ENCODE data around the gene SH2B2.

- TF ChIP-seq CTCF (IDR thresholded peaks at IDR 0.05) (no peak), POLR2AphosphoS5 (IDR thresholded peaks at IDR 0.05) (no peak), POLR2A (IDR thresholded peaks at IDR 0.05) (no peak)
Observed at GRCh38 chr7:102273749-102274712, 12.6 kb upstream of the SH2B2 start.

All from suprapubic skin (tissue), 4 donors.